Measurements from ENCODE around the gene WDR74.
"Not testable (repeated sequence)": the region's sequence is repeated elsewhere in the genome, so short reads cannot be mapped to it uniquely, and the experiment has no call there.

The WDR74 gene

GRCh38 chr11:62841361-62842170, 2.2 kb upstream of the WDR74 start:
- peak; percentile 100 for DNase-seq (ENCODE audit: low read depth)

- DNase-seq (ENCODE audit: low read depth) = peak; percentile 74
These were observed 1.5 kb upstream of the WDR74 start for GRCh38 chr11:62840721-62841360.

GRCh38 chr11:62835336-62835735, 4.1 kb downstream of the WDR74 start:
- DNase-seq (ENCODE audit: low read depth) = no peak

- DNase-seq (ENCODE audit: low read depth) = peak; percentile 28
These were observed 6.8 kb downstream of the WDR74 start, which contains the start of gene TEX54 for GRCh38 chr11:62832336-62833234. Gene TEX54, minus strand, starts transcription at chr11:62832841.

GRCh38 chr11:62831520-62832335, 7.7 kb downstream of the WDR74 start, which contains the start of gene STX5:
Gene STX5, minus strand, starts transcription at chr11:62832051. Its CDS starts 808 bp downstream, at chr11:62831243.
- DNase-seq (ENCODE audit: low read depth) = peak; percentile 98

GRCh38 chr11:62830904-62831519, 8.4 kb downstream of the WDR74 start:
- DNase-seq (ENCODE audit: low read depth) = no peak

- DNase-seq (ENCODE audit: low read depth) = not testable (repeated sequence)
These were observed 11.3 kb downstream of the WDR74 start for GRCh38 chr11:62828130-62828529.

- DNase-seq (ENCODE audit: low read depth) = no peak
These were observed 15.7 kb downstream of the WDR74 start for GRCh38 chr11:62823677-62824076.

GRCh38 chr11:62817129-62817528, 22.3 kb downstream of the WDR74 start:
- no peak for DNase-seq (ENCODE audit: low read depth)

- DNase-seq (ENCODE audit: low read depth) = no peak
These were observed 22.8 kb downstream of the WDR74 start for GRCh38 chr11:62816557-62816956.

- DNase-seq (ENCODE audit: low read depth) = no peak
These were observed 27.7 kb downstream of the WDR74 start for GRCh38 chr11:62811659-62812058.

- no peak for DNase-seq (ENCODE audit: low read depth)
These were observed 28.6 kb downstream of the WDR74 start for GRCh38 chr11:62810748-62811147.

GRCh38 chr11:62806611-62807121, 32.7 kb downstream of the WDR74 start:
- peak; percentile 41 for DNase-seq (ENCODE audit: low read depth)

GRCh38 chr11:62805961-62806441, 33.4 kb downstream of the WDR74 start:
- no peak for DNase-seq (ENCODE audit: low read depth)

- peak; percentile 95 for DNase-seq (ENCODE audit: low read depth)
These were observed 34.1 kb downstream of the WDR74 start, which contains the start of gene NXF1 for GRCh38 chr11:62805076-62805892. Gene NXF1, minus strand, starts transcription at chr11:62805440. Its CDS starts 84 bp downstream, at chr11:62805356.

GRCh38 chr11:62804310-62805075, 34.9 kb downstream of the WDR74 start:
- peak; percentile 26 for DNase-seq (ENCODE audit: low read depth)

- no peak for DNase-seq (ENCODE audit: low read depth)
These were observed 38.3 kb downstream of the WDR74 start for GRCh38 chr11:62801071-62801470.

- no peak for DNase-seq (ENCODE audit: low read depth)
These were observed 39.9 kb downstream of the WDR74 start for GRCh38 chr11:62799486-62799885.

- DNase-seq (ENCODE audit: low read depth) = no peak
These were observed 43.1 kb downstream of the WDR74 start for GRCh38 chr11:62796281-62796680.
